Keratinocyte (primary cell): Measurements from ENCODE around the gene SNX20. TPM values are rescaled to one million over a fixed set of nuclear protein-coding genes. Genes with fewer than 3 reads are reported as not detected.

Experiments used
- DNase-seq: peaks from one replicate; pipeline ENCODE4 v3.0.0-alpha.2; 2011; ENCODE audit warnings: low read depth, missing footprints, low spot score
- FAIRE-seq: peaks from 2 replicates; lab custom pipeline; 2011; peaks lifted over from hg19 to GRCh38; lab: Jason Lieb, UNC
- H2AFZ ChIP-seq: 2 replicates; pipeline ENCODE4 v1.6.0; 2012; ENCODE audit warnings: low read length, control low read depth, inconsistent platforms; ENCODE audit not compliant: control insufficient read depth
- H3K27ac ChIP-seq: 2 replicates; pipeline ENCODE4 v1.5.1; 2011; ENCODE audit warnings: low read length; ENCODE audit not compliant: control insufficient read depth, insufficient read depth
- H3K27me3 ChIP-seq: 3 replicates; pipeline ENCODE4 v1.6.0; 2011; ENCODE audit warnings: low read length; ENCODE audit not compliant: control insufficient read depth, insufficient read depth; ENCODE audit errors: extremely low read depth
- H3K36me3 ChIP-seq, 2 experiments: 2 replicates in 1 of 2; 3 replicates in 1 of 2; pipeline ENCODE4 v1.5.1; 2011; ENCODE audit warnings: low read length in 2 of 2, mild to moderate bottlenecking in 1 of 2; ENCODE audit not compliant: control insufficient read depth in 2 of 2, insufficient read depth in 2 of 2; ENCODE audit errors: extremely low read depth in 1 of 2
- H3K4me1 ChIP-seq: 3 replicates; pipeline ENCODE4 v1.5.1; 2011; ENCODE audit warnings: low read length; ENCODE audit not compliant: control insufficient read depth, insufficient read depth; ENCODE audit errors: extremely low read depth
- H3K4me2 ChIP-seq: 3 replicates; pipeline ENCODE4 v1.6.0; 2011; ENCODE audit warnings: low read depth, low read length; ENCODE audit not compliant: control insufficient read depth, insufficient read depth; ENCODE audit errors: extremely low read depth
- H3K4me3 ChIP-seq, 3 experiments: fragments of 200-600 bp in 1 of 3; sonication (generic) in 1 of 3; 2 replicates in 2 of 3; 3 replicates in 1 of 3; pipeline ENCODE4 v1.5.1; 2011 to 2016; ENCODE audit warnings: low read length in 3 of 3, mild to moderate bottlenecking in 3 of 3, control low read depth in 2 of 3, inconsistent platforms in 1 of 3, low read depth in 1 of 3, mixed read lengths in 1 of 3, mixed run types in 1 of 3, moderate library complexity in 1 of 3; ENCODE audit not compliant: control insufficient read depth in 2 of 3, insufficient read depth in 2 of 3; ENCODE audit errors: extremely low read depth in 1 of 3
- H3K79me2 ChIP-seq: 2 replicates; pipeline ENCODE4 v1.6.0; 2012; ENCODE audit warnings: low read length; ENCODE audit not compliant: control insufficient read depth, insufficient read depth
- H3K9ac ChIP-seq: 3 replicates; pipeline ENCODE4 v1.6.0; 2011; ENCODE audit warnings: low read length; ENCODE audit not compliant: control insufficient read depth, insufficient read depth; ENCODE audit errors: extremely low read depth
- H3K9me1 ChIP-seq: 3 replicates; pipeline ENCODE4 v1.6.0; 2011; ENCODE audit warnings: low read length; ENCODE audit not compliant: control insufficient read depth, insufficient read depth; ENCODE audit errors: extremely low read depth
- H3K9me3 ChIP-seq: 2 replicates; pipeline ENCODE4 v1.5.1; 2012; ENCODE audit warnings: low read depth, low read length; ENCODE audit not compliant: control insufficient read depth
- H4K20me1 ChIP-seq: 3 replicates; pipeline ENCODE4 v1.6.0; 2011; ENCODE audit warnings: low read length; ENCODE audit not compliant: control insufficient read depth, insufficient read depth; ENCODE audit errors: extremely low read depth
- EZH2 ChIP-seq: IDR thresholded peaks from one replicate; pipeline ENCODE4 v1.6.1; 2012; ENCODE audit warnings: inconsistent platforms, mild to moderate bottlenecking, low read length, moderate library complexity
- dilution Hi-C: fragments of 300-500 bp; cut with MboI; formaldehyde crosslinking; loops from one replicate; pipeline ENCODE4 v1.7.0; 2020; ENCODE audit warnings: low sequenced_read_pairs; ENCODE audit not compliant: extremely low pct_ligation_motif_present
- polyA plus RNA-seq, 5 experiments: library from polyadenylated mRNA; depleted of rRNA in 3 of 5; stranded (reverse) in 3 of 5; stranded (forward) in 1 of 5; unstranded in 1 of 5; fragments of >200 nt; gene quantifications; 1 replicate in 1 of 5; 2 replicates in 3 of 5; 3 replicates in 1 of 5; pipeline versions ENCODE4 v1.2.1 to v1.2.3, GENCODE V29; 2011 to 2012; ENCODE audit warnings: missing spikeins in 2 of 5, low read depth in 1 of 5, low replicate concordance in 1 of 5
- TF ChIP-seq, protein P1 (sequence below), 3 experiments: IDR thresholded peaks in 1 of 3; conservative IDR thresholded peaks in 1 of 3; optimal IDR thresholded peaks in 1 of 3; 2 replicates in 2 of 3; 3 replicates in 1 of 3; pipeline versions ENCODE3 to v1.5.1; 2011; ENCODE audit warnings: low read length in 3 of 3, mild to moderate bottlenecking in 3 of 3, moderate library complexity in 2 of 3, control low read depth in 1 of 3, inconsistent platforms in 1 of 3; ENCODE audit not compliant: insufficient read depth in 2 of 3; ENCODE audit errors: extremely low read depth in 1 of 3

Gene SNX20
- polyA plus RNA-seq, 1 donor (not counting 4 experiments of a cell fraction or from before 2014, with no cell fraction given) = not detected

DNA sequence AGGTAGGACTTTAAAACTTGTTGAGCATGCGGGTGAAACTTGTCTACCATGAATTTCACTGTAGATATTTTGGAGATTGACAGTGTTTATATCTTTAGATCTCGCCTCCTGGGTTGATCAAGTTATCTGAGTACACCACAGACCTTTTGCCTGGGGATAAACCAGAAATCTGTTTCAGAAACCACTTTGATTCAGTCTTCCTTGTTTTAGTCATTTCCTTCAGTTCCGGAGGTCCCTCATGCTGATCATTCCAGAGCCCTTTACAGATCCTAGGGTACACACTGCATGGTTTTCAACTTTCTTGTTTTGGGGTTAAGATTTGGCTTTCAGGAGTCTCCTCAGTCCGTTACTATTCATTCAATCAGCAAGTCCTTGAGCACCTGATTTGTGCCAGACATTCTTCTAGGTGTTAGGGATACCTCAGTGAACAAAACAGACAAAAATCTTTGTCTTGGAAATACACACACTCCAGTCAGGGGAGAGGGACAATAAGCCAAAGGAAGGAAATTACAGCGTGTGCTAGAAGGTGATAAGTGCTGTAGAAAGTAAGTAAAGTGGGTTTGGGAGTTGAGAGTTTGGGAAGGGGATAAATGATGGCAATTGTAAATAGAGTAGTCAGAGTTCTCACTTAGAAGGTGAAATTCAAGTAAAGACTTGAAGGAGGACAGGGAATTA, 24.5 kb upstream of the SNX20 start:
- Histone ChIP-seq H3K9ac (no peak overlapping the region), H3K4me3 (no peak overlapping the region), H3K27me3 (no peaks in the 10 kb centered on the region), H3K79me2 (no peaks in the 10 kb centered on the region), H3K27ac (no peak overlapping the region), H3K4me2 (no peak overlapping the region), H3K4me1 (no peaks in the 10 kb centered on the region), H2AFZ (peak overlapping the region; percentile 18), H3K36me3 (no peaks in the 10 kb centered on the region), H3K9me3 (peaks cover 5% of the 10 kb centered on the region), H4K20me1 (no peaks in the 10 kb centered on the region), H3K9me1 (no peaks in the 10 kb centered on the region)
- FAIRE-seq (no peak), DNase-seq (no peak)
- dilution Hi-C loops = no loop called here
- TF ChIP-seq, protein P1, sequence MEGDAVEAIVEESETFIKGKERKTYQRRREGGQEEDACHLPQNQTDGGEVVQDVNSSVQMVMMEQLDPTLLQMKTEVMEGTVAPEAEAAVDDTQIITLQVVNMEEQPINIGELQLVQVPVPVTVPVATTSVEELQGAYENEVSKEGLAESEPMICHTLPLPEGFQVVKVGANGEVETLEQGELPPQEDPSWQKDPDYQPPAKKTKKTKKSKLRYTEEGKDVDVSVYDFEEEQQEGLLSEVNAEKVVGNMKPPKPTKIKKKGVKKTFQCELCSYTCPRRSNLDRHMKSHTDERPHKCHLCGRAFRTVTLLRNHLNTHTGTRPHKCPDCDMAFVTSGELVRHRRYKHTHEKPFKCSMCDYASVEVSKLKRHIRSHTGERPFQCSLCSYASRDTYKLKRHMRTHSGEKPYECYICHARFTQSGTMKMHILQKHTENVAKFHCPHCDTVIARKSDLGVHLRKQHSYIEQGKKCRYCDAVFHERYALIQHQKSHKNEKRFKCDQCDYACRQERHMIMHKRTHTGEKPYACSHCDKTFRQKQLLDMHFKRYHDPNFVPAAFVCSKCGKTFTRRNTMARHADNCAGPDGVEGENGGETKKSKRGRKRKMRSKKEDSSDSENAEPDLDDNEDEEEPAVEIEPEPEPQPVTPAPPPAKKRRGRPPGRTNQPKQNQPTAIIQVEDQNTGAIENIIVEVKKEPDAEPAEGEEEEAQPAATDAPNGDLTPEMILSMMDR (optimal IDR thresholded peaks at IDR 0.05 in 1 of 3, IDR thresholded peaks at IDR 0.05 in 1 of 3, conservative IDR thresholded peaks at IDR 0.05 in 1 of 3; ENCODE audit: extremely low read depth in 1 of 3, insufficient read depth in 2 of 3, low read length in 3 of 3) = no peak
- no peak for TF ChIP-seq EZH2

GRCh38 chr16:50704245-50704644, 23.1 kb upstream of the SNX20 start:
- H4K20me1 ChIP-seq = no peaks in the 10 kb centered on the region
- no peaks in the 10 kb centered on the region for H3K9me1 ChIP-seq
- dilution Hi-C loops = no loop called here
- DNase-seq (no peak), FAIRE-seq (no peak)
- no peak overlapping the region for H2AFZ ChIP-seq
- H3K79me2 ChIP-seq = no peaks in the 10 kb centered on the region
- peaks cover 5% of the 10 kb centered on the region for H3K9me3 ChIP-seq
- no peak overlapping the region for H3K27ac ChIP-seq
- no peak for TF ChIP-seq EZH2
- TF ChIP-seq, protein P1 (optimal IDR thresholded peaks at IDR 0.05 in 1 of 3, IDR thresholded peaks at IDR 0.05 in 1 of 3, conservative IDR thresholded peaks at IDR 0.05 in 1 of 3; ENCODE audit: extremely low read depth in 1 of 3, insufficient read depth in 2 of 3, low read length in 3 of 3) = no peak
- no peak overlapping the region for H3K4me2 ChIP-seq
- H3K27me3 ChIP-seq = no peaks in the 10 kb centered on the region
- no peak overlapping the region for H3K4me3 ChIP-seq
- no peaks in the 10 kb centered on the region for H3K36me3 ChIP-seq
- H3K4me1 ChIP-seq = peaks cover 11% of the 10 kb centered on the region
- H3K9ac ChIP-seq = no peak overlapping the region
